Panc1 (cell line): ENCODE measurements around the gene CACNA1C.

Experiments
- POLR2AphosphoS5 ChIP-seq: IDR thresholded peaks from 2 replicates; pipeline ENCODE4 v1.6.1; 2012; ENCODE audit warnings: mild to moderate bottlenecking, low read depth, low read length, moderate library complexity
- REST ChIP-seq, 2 experiments: IDR thresholded peaks; 2 replicates each; pipeline ENCODE4 v1.6.1; 2011 to 2012; ENCODE audit warnings: low read depth in 2 of 2, control low read depth in 1 of 2, low read length in 1 of 2, mild to moderate bottlenecking in 1 of 2, moderate library complexity in 1 of 2; ENCODE audit not compliant: insufficient read depth in 1 of 2
- SIN3A ChIP-seq: IDR thresholded peaks from 2 replicates; pipeline ENCODE4 v1.6.1; 2012; ENCODE audit warnings: low read depth, mild to moderate bottlenecking, low read length, moderate library complexity, borderline replicate concordance; ENCODE audit not compliant: insufficient read depth
- TCF7L2 ChIP-seq: IDR thresholded peaks from 2 replicates; pipeline ENCODE4 v1.6.1; 2011; ENCODE audit warnings: mild to moderate bottlenecking, low read depth, low read length, inconsistent platforms
- TF ChIP-seq, protein P1 (sequence below): fragments of 450-650 bp; IDR thresholded peaks from 2 replicates; pipeline ENCODE4 v1.5.1; 2017; ENCODE audit warnings: mild to moderate bottlenecking

GRCh38 chr12:2165927-2166326 is 113.1 kb downstream of the CACNA1C start:
- TF ChIP-seq, protein P1, sequence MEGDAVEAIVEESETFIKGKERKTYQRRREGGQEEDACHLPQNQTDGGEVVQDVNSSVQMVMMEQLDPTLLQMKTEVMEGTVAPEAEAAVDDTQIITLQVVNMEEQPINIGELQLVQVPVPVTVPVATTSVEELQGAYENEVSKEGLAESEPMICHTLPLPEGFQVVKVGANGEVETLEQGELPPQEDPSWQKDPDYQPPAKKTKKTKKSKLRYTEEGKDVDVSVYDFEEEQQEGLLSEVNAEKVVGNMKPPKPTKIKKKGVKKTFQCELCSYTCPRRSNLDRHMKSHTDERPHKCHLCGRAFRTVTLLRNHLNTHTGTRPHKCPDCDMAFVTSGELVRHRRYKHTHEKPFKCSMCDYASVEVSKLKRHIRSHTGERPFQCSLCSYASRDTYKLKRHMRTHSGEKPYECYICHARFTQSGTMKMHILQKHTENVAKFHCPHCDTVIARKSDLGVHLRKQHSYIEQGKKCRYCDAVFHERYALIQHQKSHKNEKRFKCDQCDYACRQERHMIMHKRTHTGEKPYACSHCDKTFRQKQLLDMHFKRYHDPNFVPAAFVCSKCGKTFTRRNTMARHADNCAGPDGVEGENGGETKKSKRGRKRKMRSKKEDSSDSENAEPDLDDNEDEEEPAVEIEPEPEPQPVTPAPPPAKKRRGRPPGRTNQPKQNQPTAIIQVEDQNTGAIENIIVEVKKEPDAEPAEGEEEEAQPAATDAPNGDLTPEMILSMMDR: no peak
- no peak for TF ChIP-seq POLR2AphosphoS5
- TF ChIP-seq TCF7L2: no peak
- no peak for TF ChIP-seq SIN3A
- TF ChIP-seq REST (IDR thresholded peaks at IDR 0.05; ENCODE audit: insufficient read depth in 1 of 2, low read depth in 2 of 2, low read length in 1 of 2): no peak
